ENCODE data around the gene C1S.
A peak's percentile ranks its signal among the peaks of the same experiment; 100 is the strongest.

The C1S gene

DNA sequence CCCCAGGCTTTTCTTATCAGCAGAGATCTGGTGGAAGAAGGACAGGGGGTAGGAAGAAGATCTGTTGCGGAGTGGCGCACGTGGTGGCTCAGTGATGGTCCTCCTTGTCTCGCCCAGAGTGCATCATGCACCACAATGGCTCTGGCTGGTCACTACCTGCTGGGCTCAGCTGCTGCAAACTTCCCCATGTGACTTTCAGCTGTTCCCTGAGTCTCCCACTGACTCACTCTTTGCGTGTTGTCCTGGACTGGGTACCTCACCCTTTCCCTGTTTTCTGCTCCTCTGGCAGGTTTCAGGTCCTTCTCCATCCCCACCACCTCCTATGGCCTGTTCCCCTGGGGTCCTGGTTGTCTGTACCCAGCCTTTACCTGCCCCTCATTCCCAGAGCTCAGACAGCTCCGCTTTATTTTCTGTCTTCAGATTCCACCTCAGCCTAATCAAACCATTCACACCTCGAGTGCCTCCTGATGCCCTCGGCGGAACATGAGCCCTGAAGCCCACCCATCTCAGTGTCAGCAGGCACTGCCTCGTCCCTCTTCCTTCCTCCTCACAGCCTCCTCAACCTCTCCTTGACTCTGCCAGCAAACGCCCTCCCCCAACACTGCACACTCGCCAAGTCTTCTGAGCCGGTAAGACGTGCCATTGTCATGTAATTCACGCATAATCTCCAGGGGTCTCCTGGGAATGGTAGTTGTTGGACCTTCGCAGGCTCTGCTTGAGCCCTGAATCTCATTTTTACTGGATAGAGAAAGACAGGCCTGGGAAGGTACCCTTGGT, 29.9 kb downstream of the C1S start:
- TF ChIP-seq, protein P1, sequence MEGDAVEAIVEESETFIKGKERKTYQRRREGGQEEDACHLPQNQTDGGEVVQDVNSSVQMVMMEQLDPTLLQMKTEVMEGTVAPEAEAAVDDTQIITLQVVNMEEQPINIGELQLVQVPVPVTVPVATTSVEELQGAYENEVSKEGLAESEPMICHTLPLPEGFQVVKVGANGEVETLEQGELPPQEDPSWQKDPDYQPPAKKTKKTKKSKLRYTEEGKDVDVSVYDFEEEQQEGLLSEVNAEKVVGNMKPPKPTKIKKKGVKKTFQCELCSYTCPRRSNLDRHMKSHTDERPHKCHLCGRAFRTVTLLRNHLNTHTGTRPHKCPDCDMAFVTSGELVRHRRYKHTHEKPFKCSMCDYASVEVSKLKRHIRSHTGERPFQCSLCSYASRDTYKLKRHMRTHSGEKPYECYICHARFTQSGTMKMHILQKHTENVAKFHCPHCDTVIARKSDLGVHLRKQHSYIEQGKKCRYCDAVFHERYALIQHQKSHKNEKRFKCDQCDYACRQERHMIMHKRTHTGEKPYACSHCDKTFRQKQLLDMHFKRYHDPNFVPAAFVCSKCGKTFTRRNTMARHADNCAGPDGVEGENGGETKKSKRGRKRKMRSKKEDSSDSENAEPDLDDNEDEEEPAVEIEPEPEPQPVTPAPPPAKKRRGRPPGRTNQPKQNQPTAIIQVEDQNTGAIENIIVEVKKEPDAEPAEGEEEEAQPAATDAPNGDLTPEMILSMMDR (IDR thresholded peaks at IDR 0.05; ENCODE audit: borderline replicate concordance, insufficient read depth, low read depth, low read length): no peak
- no peak overlapping the region for H3K4me3 ChIP-seq (ENCODE audit: low read depth, low read length)

DNA sequence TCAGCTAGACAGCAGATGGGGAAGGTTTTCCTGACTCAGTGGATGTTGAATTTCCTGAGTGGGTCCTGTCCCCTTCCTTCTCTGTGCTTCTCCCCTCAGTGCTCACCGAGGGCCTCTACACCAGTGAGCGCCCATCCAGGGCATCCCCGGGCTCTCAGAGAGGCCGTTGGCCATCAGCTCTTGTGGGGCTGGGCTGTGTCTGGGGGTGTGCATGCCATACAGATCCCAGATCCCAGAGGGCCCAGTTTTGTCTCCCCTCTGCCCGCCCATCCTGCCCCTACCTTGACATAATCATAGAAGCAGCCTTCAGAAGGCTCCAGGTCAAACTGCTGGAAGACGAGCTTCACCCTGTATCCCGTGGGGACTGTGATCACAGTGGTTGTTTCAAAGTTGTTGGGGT, 30.7 kb downstream of the C1S start:
- H3K4me3 ChIP-seq (ENCODE audit: low read depth, low read length): no peak overlapping the region
- TF ChIP-seq, protein P1 (IDR thresholded peaks at IDR 0.05; ENCODE audit: borderline replicate concordance, insufficient read depth, low read depth, low read length): no peak

DNA sequence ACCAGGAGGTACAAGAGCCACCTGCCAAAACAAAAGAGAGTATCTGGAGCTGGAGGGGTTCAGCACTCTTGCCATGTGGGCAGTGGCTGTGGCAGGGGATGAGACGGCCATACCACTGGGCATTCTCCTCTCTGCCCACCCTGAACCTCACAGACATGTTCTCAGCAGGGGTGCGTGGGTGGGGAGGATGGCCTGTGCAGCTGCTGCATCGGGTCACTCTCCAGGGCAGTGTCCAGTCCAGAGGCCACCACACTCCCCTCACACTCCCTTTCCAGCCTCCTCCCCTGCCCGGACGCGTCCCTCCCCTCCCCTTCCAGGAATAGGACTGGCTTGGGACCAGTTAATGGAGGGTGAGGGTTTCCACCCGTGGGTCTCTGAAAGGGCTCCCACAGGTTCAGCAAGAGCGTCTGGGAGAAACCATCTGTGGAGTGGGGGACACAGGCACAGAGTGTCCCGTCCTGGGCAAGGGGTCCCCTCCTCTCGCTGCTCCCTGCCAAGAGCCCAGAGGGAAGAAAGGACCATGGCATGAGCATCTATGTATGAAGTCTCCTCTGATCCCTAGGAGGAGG, 31.2 kb downstream of the C1S start:
- TF ChIP-seq, protein P1 (IDR thresholded peaks at IDR 0.05; ENCODE audit: borderline replicate concordance, insufficient read depth, low read depth, low read length): no peak
- H3K4me3 ChIP-seq (ENCODE audit: low read depth, low read length): peak overlapping the region; percentile 26

DNA sequence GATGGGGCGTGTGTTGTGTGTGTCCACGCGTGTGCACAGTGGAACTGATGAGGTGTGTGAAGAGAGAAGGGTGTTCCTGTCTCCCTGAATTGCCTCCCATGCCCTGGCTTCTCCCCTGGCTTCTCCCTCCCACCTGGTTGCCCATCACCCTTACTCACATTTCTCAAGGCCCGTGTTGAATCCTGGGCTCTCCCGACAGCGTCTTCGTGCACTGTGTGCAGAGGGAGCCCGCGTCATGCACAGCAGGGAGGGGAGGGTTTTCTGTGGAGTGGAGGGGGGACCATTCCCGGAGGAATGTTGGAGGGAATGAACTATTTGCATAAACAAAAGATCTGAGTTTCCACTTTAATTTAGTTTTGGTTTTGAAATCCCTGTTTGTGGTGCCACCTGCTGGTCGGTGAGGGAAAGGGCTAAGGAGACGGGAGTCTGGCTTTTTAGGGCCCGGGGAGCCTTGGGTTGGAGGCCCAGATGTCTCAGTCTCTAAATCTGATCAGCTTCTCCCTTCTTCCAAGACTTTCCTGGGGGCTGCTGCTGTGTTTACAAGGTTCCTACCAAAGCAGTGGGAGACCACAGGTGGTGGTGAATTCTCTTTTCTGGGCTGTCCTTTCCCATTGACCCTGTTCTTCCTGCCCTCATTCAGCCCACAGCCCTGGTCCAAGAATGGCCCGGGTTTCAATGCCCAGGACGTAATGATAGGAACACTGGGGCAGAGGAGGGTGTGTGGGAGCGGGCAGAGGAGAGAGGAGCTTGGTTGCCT, 31.9 kb downstream of the C1S start, which contains the start of gene C1R:
Gene C1R, minus strand, starts transcription at position 217 of the 757 bp plus-strand sequence. Its CDS starts 57 bp downstream, at position 160.
- TF ChIP-seq, protein P1 (IDR thresholded peaks at IDR 0.05; ENCODE audit: borderline replicate concordance, insufficient read depth, low read depth, low read length): peak; percentile 82
- peak within 1 kb of the TSS; percentile 26 for H3K4me3 ChIP-seq (ENCODE audit: low read depth, low read length)

DNA sequence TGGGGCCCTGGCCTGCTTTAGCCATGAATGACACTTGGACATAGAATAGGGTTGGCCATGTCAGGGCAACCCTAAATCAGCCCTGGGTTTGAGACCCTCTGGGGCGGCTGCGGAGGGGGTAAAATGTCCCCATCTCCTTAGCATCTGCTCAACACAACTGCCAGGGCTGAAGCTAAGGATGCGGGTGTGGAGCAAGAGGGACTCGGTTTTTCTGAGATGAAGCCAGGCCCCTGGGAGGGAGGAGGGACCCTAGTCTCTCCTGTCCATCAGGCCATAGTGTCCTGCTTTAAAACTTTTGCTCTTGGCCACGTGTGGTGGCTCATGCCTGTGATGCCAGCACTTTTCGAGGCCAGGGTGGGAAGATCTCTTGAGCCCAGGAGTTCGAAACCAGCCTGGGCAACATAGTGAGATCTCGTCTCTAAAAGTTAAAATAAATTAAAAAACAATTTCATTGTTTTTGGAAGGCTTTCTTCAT, 32.5 kb downstream of the C1S start:
- no peak overlapping the region for H3K4me3 ChIP-seq (ENCODE audit: low read depth, low read length)
- TF ChIP-seq, protein P1 (IDR thresholded peaks at IDR 0.05; ENCODE audit: borderline replicate concordance, insufficient read depth, low read depth, low read length): no peak

DNA sequence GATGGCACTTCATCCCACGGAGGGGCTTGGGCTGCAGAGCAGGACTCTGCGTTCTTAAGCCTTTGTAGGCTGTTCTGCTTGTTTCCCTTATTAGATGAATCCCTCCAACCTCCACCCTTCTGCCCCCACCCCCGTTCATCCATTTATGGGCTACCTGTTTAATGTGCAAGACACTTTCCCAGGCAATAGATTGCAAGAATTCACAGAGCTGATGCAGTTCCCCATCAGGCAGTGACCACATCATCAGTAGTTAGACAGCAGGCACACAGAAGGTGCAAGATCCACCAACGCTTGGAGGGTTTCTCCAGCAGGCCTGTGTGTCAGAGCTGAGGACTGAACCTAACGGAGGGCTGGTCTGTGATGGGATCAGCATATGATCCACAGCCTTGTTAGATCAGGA, 33.0 kb downstream of the C1S start:
- no peak overlapping the region for H3K4me3 ChIP-seq (ENCODE audit: low read depth, low read length)
- TF ChIP-seq, protein P1 (IDR thresholded peaks at IDR 0.05; ENCODE audit: borderline replicate concordance, insufficient read depth, low read depth, low read length): no peak
